ENCODE data around the gene FBXL7. TPM values are rescaled to one million over a fixed set of nuclear protein-coding genes. Genes with fewer than 3 reads are reported as not detected.

The FBXL7 gene
- polyA plus RNA-seq, 1 donor (not counting 4 experiments of a cell fraction or from before 2014, with no cell fraction given): 0.22 TPM

DNA sequence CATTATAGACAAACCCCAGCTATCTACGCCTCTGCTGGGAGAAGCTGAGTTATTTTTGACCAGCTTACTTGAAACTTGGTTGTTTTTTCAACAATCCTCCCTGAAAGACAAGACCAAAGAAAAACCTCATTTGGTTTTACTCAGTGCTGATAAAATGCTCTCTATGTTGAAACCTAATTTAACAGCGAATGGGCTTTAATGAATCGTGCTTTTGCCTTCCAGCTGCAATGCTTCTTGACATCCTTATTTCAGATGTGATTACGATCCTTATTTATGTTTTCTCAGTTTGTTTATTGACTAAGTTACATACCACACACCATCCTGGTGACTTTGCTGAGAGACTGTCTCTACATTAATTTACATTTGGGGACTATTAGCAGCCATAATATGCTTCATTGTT is 179.2 kb downstream of the FBXL7 start:
- dilution Hi-C loops (cut with MboI; ENCODE audit: extremely low pct_ligation_motif_present, low sequenced_read_pairs): no loop called here
- H2AFZ ChIP-seq (ENCODE audit: control insufficient read depth, low read length): no peak overlapping the region
- DNase-seq (ENCODE audit: low read depth, low spot score): no peak
- H3K4me2 ChIP-seq (ENCODE audit: control insufficient read depth, extremely low read depth, insufficient read depth, low read depth, low read length): no peak overlapping the region
- H4K20me1 ChIP-seq (ENCODE audit: control insufficient read depth, extremely low read depth, insufficient read depth, low read length): no peaks in the 10 kb centered on the region
- H3K4me1 ChIP-seq (ENCODE audit: control insufficient read depth, extremely low read depth, insufficient read depth, low read length): no peaks in the 10 kb centered on the region
- TF ChIP-seq EZH2 (IDR thresholded peaks at IDR 0.05; ENCODE audit: low read length): no peak
- TF ChIP-seq, protein P1, sequence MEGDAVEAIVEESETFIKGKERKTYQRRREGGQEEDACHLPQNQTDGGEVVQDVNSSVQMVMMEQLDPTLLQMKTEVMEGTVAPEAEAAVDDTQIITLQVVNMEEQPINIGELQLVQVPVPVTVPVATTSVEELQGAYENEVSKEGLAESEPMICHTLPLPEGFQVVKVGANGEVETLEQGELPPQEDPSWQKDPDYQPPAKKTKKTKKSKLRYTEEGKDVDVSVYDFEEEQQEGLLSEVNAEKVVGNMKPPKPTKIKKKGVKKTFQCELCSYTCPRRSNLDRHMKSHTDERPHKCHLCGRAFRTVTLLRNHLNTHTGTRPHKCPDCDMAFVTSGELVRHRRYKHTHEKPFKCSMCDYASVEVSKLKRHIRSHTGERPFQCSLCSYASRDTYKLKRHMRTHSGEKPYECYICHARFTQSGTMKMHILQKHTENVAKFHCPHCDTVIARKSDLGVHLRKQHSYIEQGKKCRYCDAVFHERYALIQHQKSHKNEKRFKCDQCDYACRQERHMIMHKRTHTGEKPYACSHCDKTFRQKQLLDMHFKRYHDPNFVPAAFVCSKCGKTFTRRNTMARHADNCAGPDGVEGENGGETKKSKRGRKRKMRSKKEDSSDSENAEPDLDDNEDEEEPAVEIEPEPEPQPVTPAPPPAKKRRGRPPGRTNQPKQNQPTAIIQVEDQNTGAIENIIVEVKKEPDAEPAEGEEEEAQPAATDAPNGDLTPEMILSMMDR (optimal IDR thresholded peaks at IDR 0.05 in 1 of 3, IDR thresholded peaks at IDR 0.05 in 1 of 3, conservative IDR thresholded peaks at IDR 0.05 in 1 of 3; ENCODE audit: extremely low read depth in 1 of 3, insufficient read depth in 2 of 3, low read length in 3 of 3): no peak
- no peaks in the 10 kb centered on the region for H3K9me1 ChIP-seq (ENCODE audit: control insufficient read depth, extremely low read depth, insufficient read depth, low read length)
- FAIRE-seq: no peak
- H3K9me3 ChIP-seq (ENCODE audit: control insufficient read depth, low read depth, low read length): no peaks in the 10 kb centered on the region
- H3K4me3 ChIP-seq (ENCODE audit: control insufficient read depth in 2 of 3, extremely low read depth in 1 of 3, insufficient read depth in 2 of 3, low read depth in 1 of 3, low read length in 3 of 3): no peak overlapping the region
- H3K79me2 ChIP-seq (ENCODE audit: control insufficient read depth, insufficient read depth, low read length): no peaks in the 10 kb centered on the region
- H3K27me3 ChIP-seq (ENCODE audit: control insufficient read depth, extremely low read depth, insufficient read depth, low read length): no peaks in the 10 kb centered on the region
- no peak overlapping the region for H3K9ac ChIP-seq (ENCODE audit: control insufficient read depth, extremely low read depth, insufficient read depth, low read length)
- no peak overlapping the region for H3K27ac ChIP-seq (ENCODE audit: control insufficient read depth, insufficient read depth, low read length)
- H3K36me3 ChIP-seq (ENCODE audit: control insufficient read depth in 2 of 2, extremely low read depth in 1 of 2, insufficient read depth in 2 of 2, low read length in 2 of 2): no peaks in the 10 kb centered on the region

DNA sequence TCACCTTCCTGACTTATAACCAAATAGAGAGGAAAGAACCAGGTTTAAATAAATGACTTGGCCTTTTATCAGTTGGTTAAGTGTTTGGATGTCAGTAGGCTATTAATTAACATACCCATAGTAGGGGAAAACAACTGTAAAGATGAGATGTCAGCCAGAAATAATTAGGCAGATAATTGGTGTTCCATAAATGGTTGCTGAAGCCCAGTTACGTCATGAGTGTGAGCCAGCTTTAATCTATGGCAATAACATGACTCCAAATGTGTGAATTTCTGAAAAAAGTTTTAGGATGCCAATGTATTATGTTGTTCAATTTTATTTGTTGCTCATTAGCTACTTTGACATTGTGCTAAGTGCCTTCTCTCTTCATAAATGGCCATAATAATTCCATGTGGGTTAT is 180.5 kb downstream of the FBXL7 start:
- no peak overlapping the region for H3K4me2 ChIP-seq (ENCODE audit: control insufficient read depth, extremely low read depth, insufficient read depth, low read depth, low read length)
- FAIRE-seq: no peak
- H3K4me1 ChIP-seq (ENCODE audit: control insufficient read depth, extremely low read depth, insufficient read depth, low read length): no peaks in the 10 kb centered on the region
- no peak overlapping the region for H3K27ac ChIP-seq (ENCODE audit: control insufficient read depth, insufficient read depth, low read length)
- dilution Hi-C loops (cut with MboI; ENCODE audit: extremely low pct_ligation_motif_present, low sequenced_read_pairs): no loop called here
- H4K20me1 ChIP-seq (ENCODE audit: control insufficient read depth, extremely low read depth, insufficient read depth, low read length): no peaks in the 10 kb centered on the region
- no peaks in the 10 kb centered on the region for H3K27me3 ChIP-seq (ENCODE audit: control insufficient read depth, extremely low read depth, insufficient read depth, low read length)
- no peak overlapping the region for H3K9ac ChIP-seq (ENCODE audit: control insufficient read depth, extremely low read depth, insufficient read depth, low read length)
- H3K36me3 ChIP-seq (ENCODE audit: control insufficient read depth in 2 of 2, extremely low read depth in 1 of 2, insufficient read depth in 2 of 2, low read length in 2 of 2): no peaks in the 10 kb centered on the region
- H3K79me2 ChIP-seq (ENCODE audit: control insufficient read depth, insufficient read depth, low read length): no peaks in the 10 kb centered on the region
- H3K4me3 ChIP-seq (ENCODE audit: control insufficient read depth in 2 of 3, extremely low read depth in 1 of 3, insufficient read depth in 2 of 3, low read depth in 1 of 3, low read length in 3 of 3): no peak overlapping the region
- no peak overlapping the region for H2AFZ ChIP-seq (ENCODE audit: control insufficient read depth, low read length)
- TF ChIP-seq EZH2 (IDR thresholded peaks at IDR 0.05; ENCODE audit: low read length): no peak
- TF ChIP-seq, protein P1 (optimal IDR thresholded peaks at IDR 0.05 in 1 of 3, IDR thresholded peaks at IDR 0.05 in 1 of 3, conservative IDR thresholded peaks at IDR 0.05 in 1 of 3; ENCODE audit: extremely low read depth in 1 of 3, insufficient read depth in 2 of 3, low read length in 3 of 3): no peak
- no peaks in the 10 kb centered on the region for H3K9me1 ChIP-seq (ENCODE audit: control insufficient read depth, extremely low read depth, insufficient read depth, low read length)
- no peaks in the 10 kb centered on the region for H3K9me3 ChIP-seq (ENCODE audit: control insufficient read depth, low read depth, low read length)
- no peak for DNase-seq (ENCODE audit: low read depth, low spot score)
